NCI-H345 (cell line): Measurements from ENCODE around the gene CACNB2.
"Not testable (repeated sequence)": the region's sequence is repeated elsewhere in the genome, so short reads cannot be mapped to it uniquely, and the experiment has no call there.

Experiments
- DNase-seq: peaks from one replicate; lab custom pipeline; 2025; lab: John Stamatoyannopoulos, UW

CACNB2 gene

GRCh38 chr10:18401416-18402195 is 261.4 kb downstream of the CACNB2 start:
- no peak for DNase-seq

DNA sequence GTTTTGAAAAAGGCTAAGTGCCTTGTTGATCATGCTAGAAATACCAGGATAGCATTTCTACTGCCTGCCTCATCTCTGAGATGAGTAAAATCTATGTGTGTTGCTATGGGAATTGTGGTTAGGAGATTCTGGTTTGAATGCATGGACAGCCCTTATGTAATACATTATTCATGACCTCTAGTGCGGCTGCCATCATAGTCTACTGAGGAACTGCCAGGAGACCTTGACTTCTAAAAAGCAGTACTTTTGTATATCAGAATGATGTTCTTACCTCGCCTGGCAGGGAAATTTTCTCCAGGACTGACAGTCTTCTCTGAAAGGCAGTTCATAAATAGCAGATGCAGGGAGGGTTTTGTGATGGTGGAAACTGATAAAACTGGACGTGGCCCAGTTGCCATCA is 262.6 kb downstream of the CACNB2 start:
- no peak for DNase-seq

DNA sequence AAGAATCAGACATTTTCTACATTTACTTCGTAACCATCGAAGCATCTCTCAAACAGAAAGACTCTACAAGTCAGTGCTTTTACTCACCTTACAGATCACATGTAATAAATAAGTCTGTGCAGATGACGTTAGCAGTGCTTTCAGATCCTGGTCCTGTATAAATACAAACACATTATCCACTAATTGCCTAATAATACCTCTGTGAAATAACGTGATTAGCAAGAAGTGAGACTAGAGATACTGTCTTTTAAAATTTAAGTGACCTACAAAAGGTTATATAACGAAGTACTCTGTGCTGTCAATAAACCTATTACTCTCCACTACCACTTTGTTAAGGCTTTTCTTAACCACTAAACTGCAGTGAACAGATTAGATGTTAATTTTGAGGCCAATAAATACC is 264.3 kb downstream of the CACNB2 start:
- DNase-seq = no peak

DNA sequence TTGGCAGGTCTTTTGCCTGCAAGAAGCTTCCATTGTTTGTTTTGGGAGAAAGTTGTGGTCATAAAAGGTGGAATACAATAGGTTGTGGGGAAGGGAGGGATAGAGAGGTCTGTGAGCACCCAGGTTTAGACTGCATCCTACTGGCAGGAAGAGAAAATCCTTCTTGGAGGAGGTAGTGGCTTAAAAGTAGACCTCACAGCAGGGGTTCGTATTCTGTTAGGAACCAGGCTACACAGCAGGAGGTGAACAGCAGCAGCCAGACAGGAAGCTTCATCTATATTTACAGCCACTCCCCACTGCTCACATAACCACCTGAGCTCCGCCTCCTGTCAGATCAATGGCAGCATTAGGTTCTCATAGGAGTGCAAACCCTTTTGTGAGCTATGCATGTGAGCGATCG is 265.9 kb downstream of the CACNB2 start:
- no peak for DNase-seq

DNA sequence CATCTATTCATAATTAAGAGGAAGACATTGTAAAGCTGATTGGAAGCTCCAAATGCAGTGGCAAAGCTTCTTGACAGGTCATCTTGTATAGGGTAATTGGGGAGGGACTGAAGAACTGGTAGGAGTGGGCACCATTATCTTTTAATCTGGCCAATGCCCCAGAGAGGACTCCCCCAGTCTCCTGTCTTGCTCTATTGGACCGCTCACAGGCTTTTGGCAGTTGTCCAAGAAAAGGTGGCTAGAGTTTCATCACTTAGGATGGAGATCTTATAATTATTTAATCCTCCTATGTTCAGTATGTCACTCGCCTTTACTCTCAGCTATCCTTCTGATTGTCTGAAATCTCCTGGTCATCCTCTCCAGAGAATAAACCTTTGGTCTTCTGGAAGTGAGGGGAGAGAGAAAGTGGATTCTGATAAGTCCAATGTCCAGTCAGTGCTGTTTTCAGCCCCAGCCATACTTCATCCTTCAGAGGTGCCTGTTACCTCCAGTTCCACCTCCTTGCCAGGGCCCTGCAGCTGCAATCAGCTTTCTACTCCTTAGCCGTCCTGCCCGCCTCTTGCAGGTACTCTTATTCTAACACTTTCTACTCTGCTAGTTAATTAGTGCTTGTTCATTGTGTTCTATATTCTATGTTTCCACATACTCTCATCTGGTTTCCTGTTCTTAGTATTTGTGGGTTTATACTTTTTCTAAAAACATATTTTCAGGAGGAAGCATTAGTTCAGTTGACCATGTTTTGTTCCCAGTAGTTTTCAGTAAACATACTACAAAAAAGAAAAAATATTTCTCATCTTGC is 269.6 kb downstream of the CACNB2 start:
- DNase-seq = no peak

DNA sequence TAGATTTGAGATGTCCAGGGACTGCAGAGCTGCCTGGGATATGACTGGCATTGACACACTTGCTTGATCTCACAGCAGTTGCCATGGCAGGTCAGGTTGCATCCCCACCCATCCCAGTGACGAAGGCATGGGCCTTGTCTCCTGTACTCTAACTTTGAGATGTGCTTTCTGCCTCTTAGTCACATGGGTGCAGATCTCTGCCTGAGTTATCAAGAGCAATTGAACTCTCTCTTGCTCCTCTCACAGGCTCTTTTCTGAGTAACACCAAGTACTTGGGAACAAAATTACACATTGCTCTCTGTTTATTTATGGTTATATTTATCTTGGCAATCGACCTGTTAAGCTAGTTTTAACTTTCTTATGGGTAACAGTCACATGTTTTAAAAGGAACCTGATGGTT is 273.8 kb downstream of the CACNB2 start:
- DNase-seq = no peak

DNA sequence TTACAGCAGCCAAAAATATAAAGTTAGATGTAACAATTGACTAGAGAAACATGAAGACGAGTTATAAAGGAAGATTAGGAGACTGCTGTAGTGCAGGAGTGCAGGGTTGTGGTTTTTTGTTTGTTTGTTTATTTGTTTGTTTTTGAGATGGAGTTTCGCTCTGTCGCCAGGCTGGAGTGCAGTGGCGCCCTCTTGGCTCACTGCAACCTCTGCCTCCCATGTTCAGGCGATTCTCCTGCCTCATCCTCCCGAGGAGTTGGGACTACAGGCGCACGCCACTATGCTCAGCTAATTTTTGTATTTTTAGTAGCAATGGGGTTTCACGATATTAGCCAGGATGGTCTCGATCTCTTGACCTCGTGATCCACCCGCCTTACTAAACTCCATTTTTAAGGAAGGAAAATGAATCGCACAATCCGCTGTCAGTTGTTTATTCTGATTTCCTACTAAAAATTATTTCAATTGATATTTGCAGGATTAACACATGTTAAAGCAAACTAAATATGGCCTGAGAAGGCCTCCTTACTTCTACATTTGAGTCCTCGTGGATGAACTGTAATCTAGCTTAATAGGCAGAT is 277.8 kb downstream of the CACNB2 start:
- DNase-seq = no peak

GRCh38 chr10:18418541-18419215 is 278.5 kb downstream of the CACNB2 start:
- DNase-seq = no peak

- DNase-seq = no peak
Measured at GRCh38 chr10:18419945-18420344, 279.7 kb downstream of the CACNB2 start.

- DNase-seq = no peak
Measured at GRCh38 chr10:18421726-18422293, 281.6 kb downstream of the CACNB2 start.

DNA sequence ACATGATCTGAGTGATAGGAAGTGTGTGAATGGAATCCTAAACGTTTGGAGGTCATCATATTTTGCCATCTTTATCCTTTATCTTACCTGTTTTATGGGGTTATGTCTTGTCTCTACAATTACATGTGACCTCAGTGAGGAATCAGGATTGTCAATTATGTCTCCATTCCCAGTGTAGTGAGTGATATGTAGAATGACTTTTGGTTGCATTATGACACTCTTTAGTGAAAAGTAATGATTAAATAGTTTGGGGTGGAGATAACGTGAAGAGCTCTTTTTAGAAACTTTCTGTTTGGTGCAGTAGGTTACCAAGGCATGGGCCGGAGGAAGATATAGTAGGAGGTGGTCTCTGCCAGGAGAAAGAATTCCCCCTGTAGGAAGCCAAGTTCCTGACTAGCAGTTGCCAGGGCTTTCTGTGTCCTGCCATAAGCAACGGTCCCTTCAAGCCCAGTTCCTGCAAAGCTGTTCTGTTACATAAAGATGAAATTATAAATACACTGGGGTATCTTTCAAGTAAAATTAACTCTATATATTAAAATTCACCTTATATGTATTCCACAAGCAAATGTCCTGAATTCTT is 282.9 kb downstream of the CACNB2 start:
- no peak for DNase-seq

GRCh38 chr10:18424200-18424599 is 284.0 kb downstream of the CACNB2 start:
- no peak for DNase-seq

DNA sequence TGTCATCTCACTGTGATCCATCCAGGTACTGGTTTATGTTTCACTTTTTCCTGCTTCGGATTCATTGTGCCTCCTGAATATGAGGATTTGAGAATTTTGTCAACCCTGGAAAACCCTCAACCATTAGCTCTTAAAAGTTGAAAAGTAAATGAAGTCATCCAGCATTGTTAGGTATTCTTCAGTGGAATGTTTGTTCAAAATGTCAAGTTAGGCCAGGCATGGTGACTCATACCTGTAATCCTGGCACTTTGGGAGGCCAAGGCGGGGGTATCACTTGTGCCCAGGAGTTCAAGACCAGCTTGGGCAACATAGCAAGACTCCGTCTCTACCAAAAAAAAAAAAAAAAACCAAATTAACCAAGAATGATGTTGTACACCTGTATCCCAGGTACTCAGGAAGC is 289.1 kb downstream of the CACNB2 start:
- DNase-seq = no peak

- DNase-seq = no peak
Measured at GRCh38 chr10:18436902-18437301, 296.7 kb downstream of the CACNB2 start.

- no peak for DNase-seq
Measured at GRCh38 chr10:18437486-18437885, 297.3 kb downstream of the CACNB2 start.

GRCh38 chr10:18438361-18439126 is 298.3 kb downstream of the CACNB2 start:
- no peak for DNase-seq

GRCh38 chr10:18439601-18440000 is 299.4 kb downstream of the CACNB2 start:
- DNase-seq = no peak

DNA sequence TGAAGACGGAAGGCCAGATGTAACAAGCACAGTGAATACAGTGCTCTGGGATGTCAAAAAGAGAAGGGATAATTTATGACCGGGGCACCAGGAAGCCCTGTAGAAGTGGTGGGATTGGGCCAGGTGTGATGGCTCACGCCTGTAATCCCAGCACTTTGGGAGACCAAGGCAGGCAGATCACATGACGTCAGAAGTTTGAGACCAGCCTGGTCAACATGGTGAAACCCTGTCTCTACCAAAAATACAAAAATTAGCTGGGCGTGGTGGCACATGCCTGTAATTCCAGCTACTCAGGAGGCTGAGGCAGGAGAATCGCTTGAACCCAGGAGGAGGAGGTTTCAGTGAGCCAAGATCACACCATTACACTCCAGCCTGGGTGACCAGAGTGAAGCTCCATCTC is 305.4 kb downstream of the CACNB2 start:
- not testable (repeated sequence) for DNase-seq

DNA sequence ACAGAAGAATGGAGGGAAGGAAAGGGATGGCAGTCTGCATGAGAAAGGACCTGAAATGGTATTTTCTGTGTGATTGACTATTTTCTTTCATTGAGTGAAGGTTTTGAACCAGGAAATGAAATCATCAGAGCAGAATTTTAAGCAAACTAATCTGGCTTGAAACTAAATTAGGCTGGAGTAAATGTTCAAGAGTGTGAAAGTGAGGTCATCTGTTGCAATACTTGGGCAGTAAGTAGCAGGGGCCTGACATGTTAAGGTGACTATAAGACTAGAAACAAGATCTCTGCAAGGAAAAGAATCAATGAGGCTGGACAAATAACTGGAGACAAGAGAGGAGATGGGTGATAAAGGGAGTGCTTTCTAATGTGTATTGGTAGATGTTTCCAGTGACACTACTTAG is 306.0 kb downstream of the CACNB2 start:
- no peak for DNase-seq

DNA sequence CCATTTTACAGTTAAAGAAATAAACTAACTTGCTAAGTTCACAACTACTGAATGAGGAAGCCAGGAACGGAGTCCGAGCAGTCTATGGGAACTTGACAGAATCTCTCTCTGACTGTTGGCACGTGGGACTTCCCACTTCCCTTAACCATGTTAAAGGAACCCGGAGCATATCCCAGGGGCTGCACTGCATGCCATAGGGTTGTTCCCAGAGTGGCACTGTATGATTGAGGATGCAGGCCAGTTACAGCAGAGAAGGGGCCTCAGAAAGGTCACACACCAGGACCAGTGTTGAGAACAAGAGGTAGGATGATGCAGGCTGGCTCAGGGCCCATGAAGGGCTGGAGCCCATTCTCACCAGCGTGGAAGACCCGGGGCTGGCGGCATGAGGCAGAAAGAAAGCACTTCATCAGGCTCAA is 309.4 kb downstream of the CACNB2 start:
- no peak for DNase-seq

DNA sequence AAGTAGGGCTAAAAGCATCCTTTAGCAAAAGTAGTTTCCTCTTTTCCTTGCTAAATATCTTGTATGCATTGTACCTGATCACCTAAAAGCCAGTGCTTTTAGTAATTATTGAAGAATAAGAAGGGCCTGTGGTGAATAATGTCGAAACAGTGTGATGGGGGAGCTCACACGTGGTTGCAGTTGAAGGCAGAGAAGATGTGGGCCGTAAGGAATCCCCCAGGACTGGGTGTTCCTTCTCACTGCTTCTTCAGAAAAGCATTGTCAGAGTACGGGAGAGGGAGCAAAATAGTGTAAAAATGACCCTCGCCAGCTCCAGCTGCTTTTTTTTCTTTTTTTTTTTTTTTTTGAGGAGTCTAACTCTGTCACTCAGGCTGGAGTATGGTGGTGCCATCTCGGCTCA is 310.1 kb downstream of the CACNB2 start:
- DNase-seq = no peak
